ENCODE results near the gene THSD7A. TPM values are rescaled to one million over a fixed set of nuclear protein-coding genes. Genes with fewer than 3 reads are reported as not detected.

The THSD7A gene
- total and polyA plus RNA-seq, 2 of the 8 experiments (the other 6 are each of a cell fraction or from before 2014, with no cell fraction given), result 0.44 to 1.2 TPM

DNA sequence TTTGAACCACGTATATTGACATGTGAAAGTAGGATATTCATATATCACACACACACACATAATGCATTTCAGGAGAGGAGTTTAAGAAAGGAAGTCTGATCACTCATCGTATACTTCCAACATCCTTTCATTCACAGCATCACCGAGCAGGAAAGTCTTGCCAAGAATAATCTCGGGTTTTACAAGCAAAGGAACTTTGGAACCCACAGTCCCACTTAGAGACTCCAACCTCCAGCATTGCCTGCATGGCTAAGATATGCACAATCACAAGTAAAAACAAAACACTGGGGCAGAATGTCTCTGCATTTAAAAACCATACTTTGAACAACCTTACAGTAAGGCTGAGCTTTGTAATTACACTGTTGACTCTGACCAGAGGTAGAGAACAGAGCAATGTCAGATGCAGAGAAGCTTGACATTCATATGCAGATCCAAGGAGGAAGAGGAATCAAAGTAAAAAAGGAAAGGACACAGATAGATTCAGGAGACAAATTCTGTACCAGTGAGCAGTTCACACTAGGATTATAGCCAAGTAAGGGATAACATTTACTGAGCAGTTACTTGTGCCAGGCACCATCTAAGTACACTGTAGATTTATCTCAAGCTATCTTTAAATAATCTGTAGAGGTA is 14.8 kb downstream of the THSD7A start:
- no peak for DNase-seq (ENCODE audit: low read depth in 1 of 2, low spot score in 2 of 2)
- Histone ChIP-seq H3K23me2 (ENCODE audit: low read depth, low read length) (peaks cover 2% of the 10 kb centered on the region; the same call in 1 of the 2 replicates), H4K8ac (ENCODE audit: extremely low read depth, insufficient read depth, low read length) (no peak overlapping the region)

More for the DNA sequence above, 14.8 kb downstream of the THSD7A start:
- Histone ChIP-seq H2BK120ac (replicated peaks; ENCODE audit: low read depth, low read length) (no peak overlapping the region), H3K4ac (replicated peaks; ENCODE audit: insufficient read length, low read depth, low read length) (no peak overlapping the region), H3K27ac (ENCODE audit: low read depth, low read length) (no peak overlapping the region), H3K79me1 (ENCODE audit: low read depth, low read length) (no peaks in the 10 kb centered on the region), H2BK5ac (ENCODE audit: low read depth, low read length) (no peak overlapping the region), H3K27me3 (replicated peaks in 1 of 4; ENCODE audit: control insufficient read depth in 3 of 4, extremely low read depth in 1 of 4, insufficient read depth in 3 of 4, low read length in 3 of 4) (no peaks in the 10 kb centered on the region), H2BK12ac (ENCODE audit: low read depth, low read length) (no peak overlapping the region), H3K9me3 (ENCODE audit: insufficient read depth in 2 of 2, low read depth in 1 of 2, low read length in 1 of 2) (no peaks in the 10 kb centered on the region), H2BK20ac (ENCODE audit: low read length) (no peak overlapping the region), H3K4me2 (ENCODE audit: insufficient read depth in 1 of 2, low read depth in 2 of 2, low read length in 2 of 2) (peak overlapping the region; percentile 1 to 18; a peak in 2 of 4 replicates), H3K14ac (ENCODE audit: insufficient read length) (no peak overlapping the region), H4K5ac (ENCODE audit: insufficient read length, low read depth, low read length) (no peak overlapping the region), H3K56ac (replicated peaks; ENCODE audit: insufficient read length, low read depth, low read length) (no peak overlapping the region), H3K9ac (replicated peaks in 1 of 4; ENCODE audit: extremely low read depth in 1 of 4, low read depth in 3 of 4, low read length in 3 of 4) (no peak overlapping the region), H2AFZ (ENCODE audit: low read length) (no peak overlapping the region), H3K4me3 (ENCODE audit: extremely low read depth in 1 of 4, insufficient read depth in 2 of 4, low read depth in 3 of 4, low read length in 4 of 4) (no peak overlapping the region), H3K23ac (ENCODE audit: insufficient read length) (no peak overlapping the region), H4K91ac (replicated peaks; ENCODE audit: insufficient read length, low read length) (no peak overlapping the region), H4K20me1 (replicated peaks in 1 of 2; ENCODE audit: control insufficient read depth in 1 of 2, insufficient read depth in 2 of 2, low read length in 2 of 2) (no peaks in the 10 kb centered on the region), H2AK5ac (ENCODE audit: low read depth, low read length) (no peak overlapping the region), H3K36me3 (ENCODE audit: control insufficient read depth in 2 of 4, insufficient read depth in 4 of 4, low read length in 3 of 4) (no peaks in the 10 kb centered on the region), H3K4me1 (replicated peaks in 1 of 4; ENCODE audit: control insufficient read depth in 3 of 4, insufficient read depth in 4 of 4, low read length in 3 of 4) (peaks cover 0 to 5% (median 2%) of the 10 kb centered on the region in 4 experiments; a peak in 3 of 7 replicates), H3K79me2 (ENCODE audit: control insufficient read depth in 1 of 2, insufficient read depth in 2 of 2, low read length in 2 of 2) (no peaks in the 10 kb centered on the region), H2BK15ac (ENCODE audit: low read length) (no peak overlapping the region), H3K18ac (ENCODE audit: extremely low read depth, low read length) (no peak overlapping the region)
- TF ChIP-seq, protein P1, sequence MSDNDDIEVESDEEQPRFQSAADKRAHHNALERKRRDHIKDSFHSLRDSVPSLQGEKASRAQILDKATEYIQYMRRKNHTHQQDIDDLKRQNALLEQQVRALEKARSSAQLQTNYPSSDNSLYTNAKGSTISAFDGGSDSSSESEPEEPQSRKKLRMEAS (IDR thresholded peaks at IDR 0.05), result no peak
- TF ChIP-seq KDM4A (IDR thresholded peaks at IDR 0.05; ENCODE audit: low read depth, low read length, severe bottlenecking) (no peak), SAP30 (IDR thresholded peaks at IDR 0.05; ENCODE audit: insufficient read depth, insufficient replicate concordance, low read length) (no peak), CTBP2 (IDR thresholded peaks at IDR 0.05; ENCODE audit: borderline replicate concordance, insufficient read depth, insufficient read length, low read length) (no peak), CHD1 (IDR thresholded peaks at IDR 0.05; ENCODE audit: low read depth, low read length) (no peak), RNF2 (IDR thresholded peaks at IDR 0.05; ENCODE audit: borderline replicate concordance, low read depth, low read length, missing control alignments, poor library complexity, severe bottlenecking) (no peak)
- POLR2A ChIA-PET (ENCODE audit: partially characterized antibody), result interaction anchor here (0.8 kb wide), 1 partner anchor 14 kb away, joined by 3 read pairs; no protein-coding TSS in a partner anchor
- 81% methylated on average over 4 of the region's 4 CpGs; no CpG with 5 or more reads in 1 of the 2 experiments for WGBS, 2 experiments (ENCODE audit: extremely low coverage in 1 of 2, insufficient coverage in 1 of 2, insufficient read length in 1 of 2, insufficient replicate concordance in 2 of 2, low coverage in 1 of 2, low lambda C conversion rate in 2 of 2, missing lambda C conversion rate in 1 of 2)
- peak; percentile 60 for FAIRE-seq
- CTCF ChIA-PET (ENCODE audit: partially characterized antibody), result interaction anchor here (0.9 kb wide), 1 partner anchor 16 kb away, joined by 3 read pairs; no protein-coding TSS in a partner anchor

All from H1 (cell line).